Fibroblast of pulmonary artery (primary cell): ENCODE data around the gene ELF3.
"Not testable (repeated sequence)": the region's sequence is repeated elsewhere in the genome, so short reads cannot be mapped to it uniquely, and the experiment has no call there.

ENCODE experiments used
- DNase-seq: peaks from one replicate; pipeline ENCODE4 v3.0.0-alpha.2; 2010; ENCODE audit warnings: low read depth
- H3K4me3 ChIP-seq: replicated peaks from 2 replicates; pipeline ENCODE4 v1.5.1; 2011; ENCODE audit warnings: low read depth, mild to moderate bottlenecking, control low read depth, low read length, moderate library complexity
- CTCF ChIP-seq: IDR thresholded peaks from 2 replicates; pipeline ENCODE4 v1.5.1; 2011; ENCODE audit warnings: mild to moderate bottlenecking, control low read depth, low read length, inconsistent platforms; ENCODE audit errors: missing control alignments

ELF3 gene

DNA sequence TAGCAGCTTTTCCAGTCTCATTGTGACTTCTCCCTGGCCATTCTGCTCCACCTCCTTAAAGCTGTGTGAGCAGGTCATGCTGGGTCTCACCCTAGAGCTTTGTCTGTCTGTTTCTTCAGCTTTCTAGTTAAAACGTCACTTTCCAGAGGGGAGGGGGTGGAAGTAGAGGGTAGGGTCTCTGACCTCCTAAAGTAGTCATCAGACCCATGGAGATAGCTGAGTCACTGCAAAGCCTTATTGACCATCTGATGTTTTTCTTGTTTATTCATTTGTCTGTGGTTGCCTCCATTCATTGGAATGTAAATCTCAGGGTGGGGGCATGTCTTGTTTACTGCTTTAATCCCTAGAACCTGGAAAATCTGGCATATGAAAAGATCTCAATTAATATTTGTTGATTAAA, 52.7 kb downstream of the ELF3 start:
- DNase-seq = no peak
- TF ChIP-seq CTCF = no peak
- H3K4me3 ChIP-seq = no peak overlapping the region

DNA sequence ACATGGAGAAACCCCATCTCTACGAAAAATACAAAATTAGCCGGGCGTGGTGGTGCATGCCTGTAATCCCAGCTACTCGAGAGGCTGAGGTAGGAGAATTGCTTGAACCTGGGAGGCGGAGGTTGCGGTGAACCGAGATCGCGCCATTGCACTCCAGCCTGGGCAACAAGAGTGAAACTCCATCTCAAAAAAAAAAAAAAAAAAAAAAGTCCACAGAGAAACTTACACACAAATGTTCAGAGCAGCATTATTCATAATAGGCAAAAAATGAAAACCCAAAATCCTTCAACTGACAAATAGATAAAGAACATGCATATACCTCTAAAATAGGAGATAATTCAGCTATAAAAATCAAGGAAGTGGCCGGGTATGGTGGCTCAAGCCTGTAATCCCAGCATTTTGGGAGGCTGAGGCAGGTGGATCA, 54.5 kb downstream of the ELF3 start:
- not testable (repeated sequence) for DNase-seq, H3K4me3 ChIP-seq
